H1 (cell line): Measurements from ENCODE around the gene DYNLT2B. TPM values are rescaled to one million over a fixed set of nuclear protein-coding genes. Genes with fewer than 3 reads are reported as not detected.

Experiments
- ATF2 ChIP-seq: IDR thresholded peaks from 2 replicates; pipeline ENCODE4 v1.6.1; 2012; ENCODE audit warnings: low read length, inconsistent platforms
- BACH1 ChIP-seq: IDR thresholded peaks from 2 replicates; pipeline ENCODE4 v1.6.1; 2012; ENCODE audit warnings: low read length, improper control_type of control experiment
- CHD7 ChIP-seq: fragments of 300-600 bp; sonication (generic); IDR thresholded peaks from 2 replicates; pipeline ENCODE4 v1.7.1; 2012; ENCODE audit warnings: low read length, moderate library complexity, mild to moderate bottlenecking, inconsistent platforms; ENCODE audit not compliant: insufficient replicate concordance
- GTF2F1 ChIP-seq: IDR thresholded peaks from 2 replicates; pipeline ENCODE4 v1.6.1; 2012; ENCODE audit warnings: low read depth, low read length, improper control_type of control experiment, borderline replicate concordance
- JUN ChIP-seq: IDR thresholded peaks from 2 replicates; pipeline ENCODE4 v1.6.1; 2011; ENCODE audit warnings: low read depth, mild to moderate bottlenecking, improper control_type of control experiment, low read length
- POU5F1 ChIP-seq: IDR thresholded peaks from 2 replicates; pipeline ENCODE4 v1.6.1; 2011; ENCODE audit warnings: low read depth, mild to moderate bottlenecking, low read length, moderate library complexity
- RNF2 ChIP-seq: fragments of 200-900, 300-1000 bp; sonication (generic); IDR thresholded peaks from 2 replicates; pipeline ENCODE4 v1.7.1; 2016; ENCODE audit warnings: borderline replicate concordance, low read depth, mild to moderate bottlenecking, antibody characterized with exemption, low read length; ENCODE audit not compliant: poor library complexity, severe bottlenecking; ENCODE audit errors: missing control alignments
- SIN3A ChIP-seq, 2 experiments: IDR thresholded peaks in 1 of 2; conservative IDR thresholded peaks in 1 of 2; 2 replicates each; pipeline ENCODE4 v1.6.1; 2011 to 2012; ENCODE audit warnings: low read length in 2 of 2, improper control_type of control experiment in 1 of 2, low read depth in 1 of 2, mild to moderate bottlenecking in 1 of 2
- SRF ChIP-seq: IDR thresholded peaks from 2 replicates; pipeline ENCODE4 v1.6.1; 2011; ENCODE audit warnings: mild to moderate bottlenecking, low read depth, low read length, moderate library complexity
- ZNF274 ChIP-seq: IDR thresholded peaks from 2 replicates; pipeline ENCODE4 v1.7.0; 2012; ENCODE audit warnings: low read length, borderline replicate concordance; ENCODE audit errors: extremely low read depth
- polyA plus RNA-seq, 7 experiments: library from polyadenylated mRNA; depleted of rRNA in 3 of 7; stranded (reverse) in 5 of 7; unstranded in 2 of 7; fragments of >200 nt in 5 of 7; fragments of 200-250 nt in 2 of 7; gene quantifications; 1 replicate in 5 of 7; 2 replicates in 1 of 7; 4 replicates in 1 of 7; pipeline versions ENCODE4 v1.2.1 to v1.2.3, GENCODE V29; 2011 to 2013; ENCODE audit warnings: missing spikeins in 2 of 7, mixed read lengths in 2 of 7
- total RNA-seq: library from RNA; stranded (reverse); fragmentation: NEBNext Ultra II Directional; extraction: Animal tissue kit (Norgen Biotek cat#: 25700); gene quantifications from 2 replicates; pipeline ENCODE4 v1.2.1, GENCODE V29; 2021

DYNLT2B gene
- total and polyA plus RNA-seq, 2 of the 8 experiments (the other 6 are each of a cell fraction or from before 2014, with no cell fraction given): 10.9 to 22.2 TPM

- no peak for TF ChIP-seq CHD7
- TF ChIP-seq GTF2F1: no peak
- no peak for TF ChIP-seq SIN3A (conservative IDR thresholded peaks at IDR 0.05 in 1 of 2, IDR thresholded peaks at IDR 0.05 in 1 of 2; ENCODE audit: low read depth in 1 of 2, low read length in 2 of 2)
- TF ChIP-seq RNF2: no peak
- no peak for TF ChIP-seq JUN
- no peak for TF ChIP-seq POU5F1
- no peak for TF ChIP-seq ZNF274
- no peak for TF ChIP-seq SRF
- no peak for TF ChIP-seq ATF2
- no peak for TF ChIP-seq BACH1
These were observed 22.4 kb upstream of the DYNLT2B start (continued) for GRCh38 chr3:196340466-196340865.
